Measurements from ENCODE around the gene TRIM23.

Gene TRIM23

DNA sequence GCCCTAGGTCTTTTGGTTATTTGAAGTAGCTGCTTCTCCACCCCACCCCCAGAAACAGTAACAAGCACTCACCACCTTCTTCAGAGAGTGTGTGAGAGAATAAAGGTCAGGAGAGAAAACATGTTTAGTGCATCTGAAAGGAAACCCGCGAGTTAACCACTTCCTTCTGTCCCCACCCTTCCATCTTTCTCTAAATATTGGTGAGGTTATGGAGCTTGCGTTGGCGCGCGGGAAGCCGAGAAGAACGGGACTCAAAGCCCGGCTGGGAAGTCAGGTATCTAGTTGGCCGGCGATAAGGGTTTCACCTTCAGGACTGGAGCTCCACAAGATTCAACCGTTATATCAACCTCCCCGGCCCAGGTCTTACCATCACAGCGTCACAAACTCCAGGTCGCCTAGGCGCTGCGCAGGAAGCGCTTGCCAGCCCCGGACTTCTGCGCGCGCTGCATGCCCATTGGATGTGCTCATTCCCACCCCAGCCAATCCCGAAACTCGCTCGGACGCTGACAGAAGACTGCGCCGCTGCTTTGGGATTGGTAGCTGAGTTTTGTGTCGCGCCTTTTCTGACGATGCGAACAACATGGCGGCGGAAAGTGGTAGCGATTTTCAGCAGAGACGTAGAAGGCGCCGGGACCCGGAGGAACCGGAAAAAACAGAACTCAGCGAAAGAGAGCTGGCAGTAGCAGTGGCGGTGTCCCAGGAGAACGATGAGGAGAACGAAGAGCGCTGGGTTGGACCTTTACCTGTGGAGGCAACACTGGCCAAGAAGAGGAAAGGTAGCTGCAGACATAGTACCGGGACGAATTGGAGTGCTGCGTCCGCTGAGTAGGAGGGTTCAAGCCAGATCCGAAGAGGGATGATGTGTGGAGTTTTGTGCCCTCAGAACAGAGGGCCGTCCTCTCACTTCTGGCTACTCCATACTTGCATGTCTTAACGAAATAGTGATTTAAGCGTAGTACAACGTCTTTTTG lies 61.1 kb downstream of the TRIM23 start, which contains the start of the genes CENPK and PPWD1:
Gene CENPK, minus strand, starts transcription at position 438 of the 971 bp plus-strand sequence. CDS start 8,261 bp downstream, outside the sequence.
Gene PPWD1, plus strand, starts transcription at position 566 of the 971 bp plus-strand sequence. Its CDS starts 15 bp downstream, at position 581.
- DNase-seq: peak; percentile 72

DNA sequence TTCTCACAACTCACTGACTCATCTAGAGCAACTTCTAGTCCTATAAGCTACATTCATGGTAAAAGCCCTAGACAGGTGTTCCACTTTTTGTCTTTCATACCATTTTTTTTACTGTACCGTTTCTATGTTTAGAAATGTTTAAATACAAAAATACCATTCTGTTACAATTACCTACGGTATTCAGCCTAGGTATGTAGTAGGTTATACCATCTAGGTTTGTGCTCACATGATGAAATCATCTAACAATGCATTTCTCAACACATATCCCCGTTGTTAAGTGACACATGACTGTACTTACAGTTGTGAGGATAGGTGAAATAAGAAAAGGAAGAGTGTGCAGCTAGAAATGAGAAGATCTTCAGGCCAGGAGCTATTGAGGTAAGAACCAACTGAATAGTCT lies 67.4 kb downstream of the TRIM23 start:
- no peak for DNase-seq

DNA sequence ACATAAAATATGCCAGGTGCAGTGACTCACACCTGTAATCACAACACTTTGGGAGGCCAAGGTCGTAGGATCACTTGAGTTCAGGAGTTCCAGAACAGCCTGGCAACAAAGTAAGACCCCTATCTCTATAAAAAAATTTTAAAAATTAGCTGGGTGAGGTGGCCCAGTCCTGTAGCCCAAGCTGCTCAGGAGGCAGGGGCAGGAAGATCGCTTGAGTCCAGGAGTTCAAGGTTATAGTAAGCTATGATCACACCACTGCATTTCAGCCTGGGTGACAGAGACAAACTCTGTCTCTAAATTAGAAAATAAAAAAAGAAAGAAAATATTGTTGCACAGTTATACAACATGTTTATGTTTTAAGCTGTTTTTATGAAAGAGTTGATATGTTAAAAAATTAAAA lies 68.0 kb downstream of the TRIM23 start:
- DNase-seq: no peak

DNA sequence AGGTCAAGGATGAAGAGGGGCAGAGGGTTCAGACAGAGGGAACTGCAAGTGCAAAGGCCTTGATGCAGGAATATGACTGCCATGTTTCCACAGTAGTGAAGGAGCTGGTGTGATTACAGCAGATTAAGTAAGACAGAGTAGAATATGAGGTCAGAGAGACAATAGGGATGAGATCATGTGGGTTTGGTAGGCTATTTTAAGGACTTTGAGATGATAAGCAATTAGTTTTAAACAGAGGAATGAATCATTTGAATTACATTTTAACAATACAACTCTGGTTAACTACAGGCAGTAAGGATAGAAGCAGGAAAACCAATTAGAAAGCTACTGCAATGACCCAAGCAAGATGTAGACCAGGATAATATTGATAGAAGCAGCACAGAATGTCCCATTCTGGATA lies 68.8 kb downstream of the TRIM23 start:
- no peak for DNase-seq

DNA sequence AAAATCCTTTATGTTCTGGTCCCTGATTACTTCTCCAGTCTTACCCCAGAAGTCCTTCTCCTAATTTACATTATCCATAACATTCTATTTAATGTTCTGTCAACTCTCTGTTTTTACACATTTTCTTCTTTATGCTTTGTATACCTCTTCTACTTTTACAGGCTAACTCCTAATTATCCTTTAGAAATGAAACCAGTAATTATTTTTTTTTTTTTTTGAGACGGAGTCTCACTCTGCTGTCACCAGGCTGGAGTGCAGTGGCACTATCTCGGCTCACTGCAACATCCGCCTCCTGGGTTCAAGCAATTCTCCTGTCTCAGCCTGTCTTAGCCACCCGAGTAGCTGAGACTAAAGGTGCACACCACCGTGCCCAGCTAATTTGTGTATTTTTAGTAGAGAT lies 70.2 kb downstream of the TRIM23 start:
- no peak for DNase-seq

DNA sequence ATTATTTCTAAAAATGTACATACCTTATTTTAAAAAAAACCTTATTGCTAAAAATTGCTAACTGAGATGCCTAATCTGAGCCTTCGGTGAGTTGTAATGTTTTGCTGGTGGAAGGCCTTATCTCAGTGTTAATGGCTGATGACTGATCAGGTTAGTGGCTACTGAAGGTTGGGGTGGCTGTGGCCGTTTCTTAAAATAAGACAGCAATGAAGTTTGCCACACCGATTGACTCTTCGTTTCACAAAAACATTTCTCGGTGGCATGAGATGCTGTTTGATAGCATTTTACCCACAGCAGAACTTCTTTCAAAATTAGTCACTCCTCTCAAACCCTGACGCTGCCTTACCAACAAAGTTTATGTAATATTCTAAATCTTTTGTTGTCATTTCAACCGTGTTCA lies 75.9 kb downstream of the TRIM23 start:
- no peak for DNase-seq

DNA sequence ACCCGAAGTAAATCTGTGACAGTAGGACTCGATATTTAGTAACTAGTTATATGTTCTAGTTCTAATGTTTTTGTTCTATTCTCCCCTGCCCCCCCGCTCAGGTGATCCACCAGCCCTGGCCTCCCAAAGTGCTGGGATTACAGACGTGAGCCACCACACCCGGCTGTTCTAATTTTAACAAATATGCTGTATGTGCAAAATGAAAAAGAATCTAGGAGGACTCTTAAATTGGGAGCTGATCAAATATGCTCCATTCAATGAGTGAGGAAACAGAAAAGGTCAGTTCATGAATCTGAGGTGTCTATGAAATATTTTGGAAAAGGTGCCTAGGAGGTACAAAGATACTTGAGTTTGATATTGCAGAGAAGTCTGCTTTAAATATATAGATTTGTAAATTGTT lies 78.0 kb downstream of the TRIM23 start:
- DNase-seq: no peak

DNA sequence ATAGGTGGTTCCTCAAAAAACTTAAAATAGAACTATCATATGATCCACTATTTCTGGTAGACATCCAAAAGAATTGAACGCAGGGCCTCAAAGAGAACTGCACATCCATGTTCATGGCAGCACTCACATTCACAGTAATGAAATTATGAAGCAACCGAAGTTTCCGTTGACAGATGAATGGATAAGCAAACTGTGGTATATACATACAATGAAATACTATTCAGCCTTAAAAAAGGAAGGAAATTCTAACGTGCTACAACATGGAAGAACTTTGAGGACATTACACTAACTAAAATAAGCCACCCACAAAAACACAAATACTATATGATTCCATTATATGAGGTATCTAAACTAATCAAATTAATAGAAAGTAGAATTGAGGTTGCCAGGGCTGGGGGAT lies 79.7 kb downstream of the TRIM23 start:
- DNase-seq: no peak

DNA sequence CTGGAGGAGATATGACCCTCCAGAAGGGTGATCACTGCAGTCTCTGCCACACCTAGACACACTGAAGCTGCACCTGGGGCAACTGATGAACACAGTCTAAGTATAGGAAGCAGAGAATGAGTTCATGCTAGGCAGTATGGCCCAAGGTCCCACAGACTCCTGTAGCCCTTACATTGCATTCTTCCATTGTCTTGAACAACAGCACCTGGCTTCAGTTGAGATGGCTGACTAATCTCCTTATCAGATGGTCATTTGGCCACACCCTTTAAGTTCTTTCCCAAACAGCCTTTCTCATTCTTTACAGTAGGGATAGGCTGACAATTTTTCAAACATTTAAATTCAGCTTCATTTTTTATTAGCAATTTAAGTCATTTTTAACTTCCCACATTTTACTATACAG lies 84.3 kb downstream of the TRIM23 start:
- DNase-seq: no peak
